ENCODE measurements around the gene ASPN. TPM values are rescaled to one million over a fixed set of nuclear protein-coding genes. Genes with fewer than 3 reads are reported as not detected.
"Not testable (repeated sequence)": the region's sequence is repeated elsewhere in the genome, so short reads cannot be mapped to it uniquely, and the experiment has no call there.

ASPN gene
- total RNA-seq, 2 donors from 2014 or later, result not detected

DNA sequence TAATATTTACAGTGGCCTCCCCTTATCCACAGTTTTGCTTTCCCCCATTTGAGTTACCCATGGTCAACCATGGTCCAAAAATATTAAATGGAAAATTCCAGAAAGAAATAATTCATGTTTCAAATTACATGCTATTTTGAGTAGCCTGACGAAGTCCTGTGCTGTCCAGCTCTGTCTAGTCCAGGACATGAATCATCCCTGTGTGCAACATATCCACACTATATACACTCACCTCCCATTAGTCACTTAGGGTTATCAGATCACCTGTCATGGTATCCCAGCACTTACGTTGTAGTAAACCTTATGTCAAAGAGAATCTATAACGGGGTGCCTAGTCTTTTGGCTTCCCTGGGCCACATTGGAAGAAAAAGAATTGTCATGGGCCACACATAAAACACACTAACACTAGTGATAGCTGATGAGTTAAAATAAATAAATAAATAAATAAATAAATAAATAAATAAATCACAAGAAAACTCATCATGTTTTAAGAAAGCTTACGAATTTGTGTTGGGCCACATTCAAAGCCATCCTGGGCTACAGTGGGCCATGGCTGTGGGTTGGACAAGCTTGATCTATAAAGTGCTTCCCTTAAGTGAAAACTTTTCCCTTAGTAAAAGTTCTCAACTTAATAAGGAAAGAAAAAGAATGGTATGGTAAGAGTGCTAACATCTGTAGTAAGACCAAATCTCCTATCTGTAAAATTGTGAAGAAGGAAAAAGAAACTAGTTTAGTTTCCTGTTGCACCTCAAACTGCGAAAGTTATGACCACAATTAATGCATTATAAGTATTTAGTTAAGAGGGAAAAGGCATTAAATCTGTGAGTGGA is 42.2 kb downstream of the ASPN start:
- Mint-ChIP-seq H3K4me3 (peak overlapping the region in 1 of 2 donors; percentile 79), H3K36me3 (ENCODE audit: insufficient read depth in 2 of 2) (no peaks in the 10 kb centered on the region), H3K27ac (peak overlapping the region; percentile 67), H3K27me3 (ENCODE audit: low read depth) (no peaks in the 10 kb centered on the region), H3K9me3 (no peaks in the 10 kb centered on the region), H3K4me1 (ENCODE audit: low read depth) (peaks cover 10% of the 10 kb centered on the region)
- no peak for DNase-seq
- no peak for ATAC-seq (replicated peaks in 1 of 2)

DNA sequence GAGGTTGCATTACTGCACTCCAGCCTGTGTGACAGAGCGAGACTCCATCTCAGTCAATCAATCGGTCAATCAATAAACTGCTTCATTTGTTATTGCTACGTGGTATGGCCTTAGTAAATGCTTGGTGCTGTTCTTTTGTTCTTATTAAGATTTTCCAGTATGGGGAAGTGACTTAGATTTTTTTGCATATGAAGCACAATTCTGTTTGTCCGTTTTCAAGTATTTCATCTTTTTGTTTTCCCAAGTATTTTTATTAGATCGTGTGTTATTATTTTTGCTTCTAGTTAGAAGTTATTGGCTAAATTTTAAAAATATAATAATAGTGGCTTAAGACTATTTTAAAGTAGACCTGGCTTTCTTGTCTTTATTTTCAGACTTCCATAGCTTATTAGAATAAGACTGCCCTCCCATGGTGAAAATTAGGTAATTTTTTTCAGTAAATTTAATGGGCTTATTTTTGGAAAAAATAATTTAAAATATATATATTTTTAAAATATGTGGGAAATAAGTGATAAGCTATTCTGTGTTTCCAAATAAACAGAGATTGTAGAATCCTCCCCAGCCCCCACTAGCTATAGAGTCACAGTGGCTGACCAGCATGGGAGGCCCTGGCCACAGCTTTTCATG is 43.3 kb downstream of the ASPN start:
- Mint-ChIP-seq H3K4me1 (ENCODE audit: low read depth) (peaks cover 10% of the 10 kb centered on the region), H3K27me3 (ENCODE audit: low read depth) (no peaks in the 10 kb centered on the region), H3K27ac (no peak overlapping the region), H3K36me3 (ENCODE audit: insufficient read depth in 2 of 2) (no peaks in the 10 kb centered on the region), H3K9me3 (no peaks in the 10 kb centered on the region), H3K4me3 (no peak overlapping the region)
- DNase-seq, result no peak
- ATAC-seq (replicated peaks in 1 of 2), result no peak

DNA sequence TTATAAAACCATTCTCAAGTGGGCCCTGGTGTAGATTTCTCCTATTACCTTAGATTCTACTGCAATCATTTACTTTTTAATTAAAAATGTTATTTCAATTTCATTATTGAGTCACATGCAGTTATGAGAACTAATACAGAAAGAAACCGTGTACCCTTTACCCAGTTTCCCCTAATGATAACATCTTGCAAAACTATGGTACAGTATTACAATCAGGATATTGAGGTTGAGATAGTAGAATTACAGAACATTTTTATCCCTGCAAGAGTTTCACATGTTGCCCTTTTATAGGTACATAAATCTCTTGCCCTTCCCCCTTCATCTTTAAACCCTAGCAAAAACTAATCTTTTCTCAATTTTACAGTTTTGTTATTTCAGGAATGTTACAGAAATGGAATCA is 47.0 kb downstream of the ASPN start:
- ATAC-seq (replicated peaks in 1 of 2) (no peak), DNase-seq (no peak)
- no peak overlapping the region for H3K27ac Mint-ChIP-seq
- no peaks in the 10 kb centered on the region for H3K36me3 Mint-ChIP-seq (ENCODE audit: insufficient read depth in 2 of 2)
- no peaks in the 10 kb centered on the region for H3K27me3 Mint-ChIP-seq (ENCODE audit: low read depth)
- peaks cover 6% of the 10 kb centered on the region for H3K4me1 Mint-ChIP-seq (ENCODE audit: low read depth)
- no peaks in the 10 kb centered on the region for H3K9me3 Mint-ChIP-seq
- no peak overlapping the region for H3K4me3 Mint-ChIP-seq

DNA sequence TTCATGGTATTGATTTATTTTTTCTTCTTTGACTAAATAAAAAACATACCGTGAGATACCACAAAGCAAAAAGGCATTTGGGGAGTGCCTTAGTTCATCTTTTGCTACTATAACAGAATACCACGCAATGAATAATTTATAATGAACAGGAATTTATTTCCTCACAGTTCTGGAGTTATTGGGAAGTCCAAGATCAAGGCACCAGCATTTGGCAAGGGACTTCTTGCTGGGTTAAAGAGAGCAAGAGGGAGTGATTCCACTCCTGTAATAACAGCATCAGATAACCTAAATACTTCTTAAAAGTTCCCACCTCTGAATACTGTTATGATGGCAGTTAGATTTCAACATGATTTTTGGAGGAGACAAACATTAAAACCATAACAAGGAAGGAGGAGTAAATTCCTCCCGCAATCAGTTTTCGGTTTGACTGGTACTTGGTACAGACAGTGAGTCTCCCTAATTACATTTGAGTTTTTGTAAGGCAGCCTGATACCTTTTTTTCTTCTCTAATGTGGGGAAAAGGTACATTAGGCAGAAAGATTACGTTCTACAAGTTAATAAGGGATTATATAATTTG is 49.2 kb downstream of the ASPN start:
- H3K27ac Mint-ChIP-seq, result no peak overlapping the region
- no peaks in the 10 kb centered on the region for H3K27me3 Mint-ChIP-seq (ENCODE audit: low read depth)
- H3K4me1 Mint-ChIP-seq (ENCODE audit: low read depth), result no peaks in the 10 kb centered on the region
- DNase-seq, result no peak
- H3K4me3 Mint-ChIP-seq, result no peak overlapping the region
- H3K9me3 Mint-ChIP-seq, result no peaks in the 10 kb centered on the region
- no peak for ATAC-seq (replicated peaks in 1 of 2)
- H3K36me3 Mint-ChIP-seq (ENCODE audit: insufficient read depth in 2 of 2), result no peaks in the 10 kb centered on the region

DNA sequence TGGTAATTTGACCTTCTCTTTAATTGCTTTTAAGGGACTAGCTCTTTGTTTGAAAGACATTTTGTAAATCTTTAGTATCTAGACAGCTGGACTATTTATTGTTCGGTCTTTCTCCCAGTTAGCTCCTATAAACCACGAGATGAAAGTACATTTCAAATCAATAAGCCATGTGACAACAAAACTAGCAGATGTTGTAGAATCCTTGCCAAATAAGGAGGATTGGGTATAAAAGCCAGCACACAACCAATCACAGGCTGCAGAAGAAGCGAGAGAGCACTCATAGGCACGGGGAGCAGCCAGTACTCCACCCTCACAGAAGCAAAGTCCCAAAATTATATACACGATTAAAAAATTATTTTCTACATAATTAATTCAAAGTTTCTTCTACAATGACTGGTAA is 50.0 kb downstream of the ASPN start:
- H3K4me1 Mint-ChIP-seq (ENCODE audit: low read depth), result no peaks in the 10 kb centered on the region
- no peak overlapping the region for H3K4me3 Mint-ChIP-seq
- no peaks in the 10 kb centered on the region for H3K27me3 Mint-ChIP-seq (ENCODE audit: low read depth)
- H3K36me3 Mint-ChIP-seq (ENCODE audit: insufficient read depth in 2 of 2), result no peaks in the 10 kb centered on the region
- no peaks in the 10 kb centered on the region for H3K9me3 Mint-ChIP-seq
- no peak for DNase-seq
- no peak for ATAC-seq (replicated peaks in 1 of 2)
- no peak overlapping the region for H3K27ac Mint-ChIP-seq

DNA sequence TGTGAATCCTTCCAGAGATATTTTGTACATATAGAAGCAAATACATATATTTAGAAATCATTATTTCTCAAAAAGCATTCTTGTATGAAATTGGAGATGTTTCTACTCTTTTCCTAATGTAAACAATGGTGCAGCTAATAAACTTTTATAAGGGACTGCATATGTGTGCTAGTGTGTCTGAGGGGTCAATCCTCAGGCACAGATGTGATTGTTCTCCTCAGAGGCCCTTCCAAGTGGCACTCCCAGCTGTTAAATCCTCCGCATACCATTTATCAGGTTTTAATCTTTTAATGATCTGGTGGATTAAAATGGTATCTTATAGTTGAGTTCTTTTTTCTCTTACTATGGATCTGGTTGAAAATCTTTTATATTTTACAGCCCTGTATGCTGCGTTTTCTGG is 52.5 kb downstream of the ASPN start:
- Mint-ChIP-seq H3K4me3 (no peak overlapping the region), H3K27me3 (ENCODE audit: low read depth) (no peaks in the 10 kb centered on the region), H3K9me3 (no peaks in the 10 kb centered on the region), H3K4me1 (ENCODE audit: low read depth) (no peaks in the 10 kb centered on the region), H3K27ac (no peak overlapping the region), H3K36me3 (ENCODE audit: insufficient read depth in 2 of 2) (no peaks in the 10 kb centered on the region)
- no peak for ATAC-seq (replicated peaks in 1 of 2)
- no peak for DNase-seq

DNA sequence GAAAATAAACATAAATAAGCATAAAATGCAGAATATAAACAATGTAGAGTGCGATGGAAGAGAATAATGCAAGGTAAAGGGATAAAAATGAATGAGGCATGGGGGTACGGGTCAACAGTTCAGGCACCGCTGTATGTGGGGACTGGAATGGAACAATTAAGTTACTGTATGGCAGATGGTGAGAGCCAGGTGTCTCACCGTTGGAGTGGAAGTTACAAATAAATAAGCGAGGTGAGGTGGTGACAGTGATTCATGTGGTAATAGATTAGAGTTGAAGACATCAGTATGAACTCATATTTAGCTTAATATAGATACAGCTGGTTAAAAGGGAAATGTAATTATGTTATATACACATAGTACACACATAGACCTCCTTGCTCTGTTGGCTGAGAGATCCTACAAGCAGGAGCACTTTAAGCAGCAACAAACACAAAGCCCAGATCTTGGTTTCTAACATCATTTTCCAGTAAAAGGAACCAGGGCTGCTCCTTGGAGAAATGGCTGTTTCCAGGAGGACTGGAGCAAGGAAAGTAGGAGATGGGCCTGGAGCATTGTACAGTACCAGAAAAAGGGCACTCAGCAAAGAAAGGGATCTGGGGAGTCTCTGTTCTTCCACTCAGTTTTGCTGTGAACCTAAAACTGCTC is 55.7 kb downstream of the ASPN start:
- no peak overlapping the region for H3K27ac Mint-ChIP-seq

DNA sequence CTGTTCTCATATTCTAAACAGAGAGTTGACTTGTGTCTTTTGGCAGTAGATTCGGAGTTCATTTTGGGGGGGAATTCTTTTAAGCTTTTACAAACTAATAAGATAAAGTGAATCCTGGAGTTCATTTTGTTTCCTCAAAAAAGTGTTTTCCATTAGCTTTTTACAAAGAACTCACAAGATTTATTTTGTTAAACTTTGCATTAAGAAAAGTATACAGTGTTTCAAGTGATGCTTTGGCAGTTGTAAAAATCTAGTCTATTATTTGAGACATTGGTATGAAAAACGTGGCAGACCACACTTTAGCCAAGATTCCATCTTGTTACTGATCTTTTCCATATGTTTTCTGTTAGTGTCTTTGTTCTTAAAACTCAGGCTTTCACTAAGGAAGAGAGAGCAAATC is 56.8 kb downstream of the ASPN start:
- no peaks in the 10 kb centered on the region for H3K9me3 Mint-ChIP-seq
- no peaks in the 10 kb centered on the region for H3K27me3 Mint-ChIP-seq (ENCODE audit: low read depth)
- no peaks in the 10 kb centered on the region for H3K36me3 Mint-ChIP-seq (ENCODE audit: insufficient read depth in 2 of 2)
- H3K27ac Mint-ChIP-seq, result no peak overlapping the region
- H3K4me1 Mint-ChIP-seq (ENCODE audit: low read depth), result no peaks in the 10 kb centered on the region
- ATAC-seq (replicated peaks in 1 of 2), result no peak
- H3K4me3 Mint-ChIP-seq, result no peak overlapping the region
- no peak for DNase-seq

More for the DNA sequence above, 55.7 kb downstream of the ASPN start:
- H3K36me3 Mint-ChIP-seq (ENCODE audit: insufficient read depth in 2 of 2), result no peaks in the 10 kb centered on the region
- no peak overlapping the region for H3K4me3 Mint-ChIP-seq
- no peaks in the 10 kb centered on the region for H3K9me3 Mint-ChIP-seq
- no peak for ATAC-seq (replicated peaks in 1 of 2)
- no peaks in the 10 kb centered on the region for H3K27me3 Mint-ChIP-seq (ENCODE audit: low read depth)
- no peaks in the 10 kb centered on the region for H3K4me1 Mint-ChIP-seq (ENCODE audit: low read depth)
- DNase-seq, result no peak

DNA sequence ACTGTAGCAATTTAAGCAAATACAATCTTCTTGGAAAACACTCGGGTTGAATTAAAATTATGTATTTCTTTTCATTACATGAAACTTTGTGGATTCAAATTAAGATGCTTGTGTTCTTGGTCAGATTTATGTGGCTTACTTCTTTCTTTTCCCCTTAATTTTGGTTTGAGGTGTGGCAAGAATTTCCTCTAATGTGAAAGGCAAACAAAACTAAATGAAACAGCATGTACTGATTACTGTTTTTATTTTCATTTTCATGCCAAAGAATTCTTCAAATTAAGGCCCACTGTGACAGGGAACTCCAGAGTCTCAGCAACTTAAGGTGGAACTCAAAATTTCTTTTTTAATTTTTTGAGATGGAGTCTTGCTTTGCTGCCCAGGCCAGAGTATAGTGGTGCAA is 58.0 kb downstream of the ASPN start, which contains the start of gene OMD:
TSS of gene OMD (minus strand) at position 132 of the 400 bp plus-strand sequence. CDS start 6,913 bp downstream, outside the sequence.
- no peaks in the 10 kb centered on the region for H3K36me3 Mint-ChIP-seq (ENCODE audit: insufficient read depth in 2 of 2)
- no peak for DNase-seq
- H3K4me1 Mint-ChIP-seq (ENCODE audit: low read depth), result no peaks in the 10 kb centered on the region
- no peak for ATAC-seq (replicated peaks in 1 of 2)
- H3K27me3 Mint-ChIP-seq (ENCODE audit: low read depth), result no peaks in the 10 kb centered on the region
- H3K27ac Mint-ChIP-seq, result no peak within 1 kb of the TSS
- no peaks in the 10 kb centered on the region for H3K9me3 Mint-ChIP-seq
- no peak within 1 kb of the TSS for H3K4me3 Mint-ChIP-seq

DNA sequence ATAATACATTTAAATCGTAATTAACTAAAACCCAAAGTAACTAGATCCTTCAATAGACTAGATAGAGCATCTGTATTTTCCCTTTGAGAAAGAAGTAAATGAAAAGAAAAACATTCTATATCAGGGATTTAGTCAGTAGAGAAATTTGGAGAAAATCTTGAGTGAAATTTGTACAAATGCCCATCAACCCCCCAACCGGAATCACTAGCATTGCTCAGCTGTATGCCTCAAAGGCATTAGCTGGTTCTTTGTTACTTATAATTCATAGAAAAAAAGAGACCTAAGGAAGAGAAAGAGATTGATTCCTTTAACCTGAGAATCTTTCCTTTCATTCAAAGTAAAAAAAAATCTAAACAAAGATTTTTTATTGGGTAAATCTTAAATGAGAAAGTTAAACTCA is 58.7 kb downstream of the ASPN start:
- Mint-ChIP-seq H3K27ac (no peak overlapping the region), H3K27me3 (ENCODE audit: low read depth) (no peaks in the 10 kb centered on the region), H3K9me3 (no peaks in the 10 kb centered on the region), H3K36me3 (ENCODE audit: insufficient read depth in 2 of 2) (no peaks in the 10 kb centered on the region), H3K4me3 (no peak overlapping the region), H3K4me1 (ENCODE audit: low read depth) (no peaks in the 10 kb centered on the region)
- ATAC-seq (replicated peaks in 1 of 2) (no peak), DNase-seq (no peak)

DNA sequence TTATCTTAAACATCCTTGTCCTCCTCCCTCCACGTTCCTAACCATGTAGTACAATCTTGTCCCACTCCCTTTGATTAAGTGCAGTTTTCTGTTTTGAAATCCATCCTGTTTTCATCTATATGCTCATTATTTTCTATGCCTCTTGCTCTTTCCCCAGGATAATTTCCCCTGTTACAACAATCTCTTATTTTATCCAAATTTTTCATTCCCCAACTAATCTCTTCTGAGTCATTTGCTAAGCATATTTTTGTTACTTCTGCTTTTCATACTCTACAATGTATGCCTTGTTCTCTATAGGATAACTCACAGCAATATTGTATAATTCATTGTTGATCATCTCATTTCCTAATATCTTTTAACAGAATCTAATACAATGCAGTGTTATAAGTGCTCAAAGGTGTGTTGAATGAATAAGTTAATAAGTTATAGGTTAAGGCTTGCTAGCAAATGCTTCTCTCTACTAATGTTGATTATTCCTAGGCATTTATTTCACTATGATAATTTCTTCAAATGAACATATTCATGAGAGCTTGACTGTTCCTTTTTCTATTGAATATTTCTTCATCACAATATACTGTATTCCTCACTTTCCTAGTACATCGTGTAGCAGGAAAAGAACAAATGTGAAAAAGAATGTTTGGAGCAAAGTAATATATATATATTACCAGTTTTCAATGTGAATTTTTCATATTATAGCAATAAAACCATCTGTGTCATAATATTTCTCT is 59.5 kb downstream of the ASPN start:
- no peak for ATAC-seq (replicated peaks in 1 of 2)
- no peaks in the 10 kb centered on the region for H3K9me3 Mint-ChIP-seq

DNA sequence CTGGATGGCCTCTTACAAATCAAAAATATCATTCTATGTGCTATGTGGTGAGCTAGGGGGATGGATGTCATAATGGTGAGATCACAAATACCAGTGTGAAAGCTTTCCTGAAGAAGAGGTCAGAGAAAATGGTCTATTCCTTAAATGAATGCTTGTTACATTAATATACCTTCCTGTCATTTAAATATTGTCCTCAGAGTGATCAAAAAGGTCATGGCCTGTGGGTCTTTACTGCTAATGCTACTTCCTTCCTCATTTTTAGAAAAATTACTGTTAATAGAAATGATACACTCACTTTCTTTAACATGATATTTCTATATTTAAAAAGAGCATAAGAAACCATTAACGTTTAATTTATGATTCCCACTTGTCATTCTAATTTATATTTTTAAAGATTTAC is 67.7 kb downstream of the ASPN start:
- no peaks in the 10 kb centered on the region for H3K27me3 Mint-ChIP-seq (ENCODE audit: low read depth)
- no peaks in the 10 kb centered on the region for H3K36me3 Mint-ChIP-seq (ENCODE audit: insufficient read depth in 2 of 2)
- no peak overlapping the region for H3K4me3 Mint-ChIP-seq
- no peak for ATAC-seq (replicated peaks in 1 of 2)
- no peak for DNase-seq
- H3K4me1 Mint-ChIP-seq (ENCODE audit: low read depth), result no peaks in the 10 kb centered on the region
- no peaks in the 10 kb centered on the region for H3K9me3 Mint-ChIP-seq
- no peak overlapping the region for H3K27ac Mint-ChIP-seq

More for the DNA sequence above, 59.5 kb downstream of the ASPN start:
- H3K4me1 Mint-ChIP-seq (ENCODE audit: low read depth), result no peaks in the 10 kb centered on the region
- no peak overlapping the region for H3K4me3 Mint-ChIP-seq
- no peaks in the 10 kb centered on the region for H3K27me3 Mint-ChIP-seq (ENCODE audit: low read depth)
- no peaks in the 10 kb centered on the region for H3K36me3 Mint-ChIP-seq (ENCODE audit: insufficient read depth in 2 of 2)
- no peak overlapping the region for H3K27ac Mint-ChIP-seq
- DNase-seq, result no peak

DNA sequence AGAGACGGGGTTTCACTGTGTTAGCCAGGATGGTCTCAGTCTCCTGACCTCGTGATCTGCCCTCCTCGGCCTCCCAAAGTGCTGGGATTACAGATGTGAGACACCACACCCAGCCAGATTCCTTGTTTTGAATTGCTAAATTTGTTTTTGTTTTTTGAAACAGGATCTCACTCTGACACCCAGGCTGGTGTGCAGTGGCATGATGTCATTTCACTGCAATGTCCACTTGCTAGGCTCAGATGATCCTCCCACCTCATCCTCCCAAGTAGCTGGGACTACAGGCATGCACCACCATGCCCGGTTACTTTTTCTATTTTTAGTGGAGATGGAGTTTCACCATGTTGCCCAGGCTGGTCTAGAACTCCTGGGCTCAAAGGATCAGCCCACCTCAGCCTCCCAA is 71.1 kb downstream of the ASPN start:
- not testable (repeated sequence) for H3K4me3 Mint-ChIP-seq; H3K27me3 Mint-ChIP-seq (ENCODE audit: low read depth); ATAC-seq (replicated peaks in 1 of 2); DNase-seq; H3K27ac Mint-ChIP-seq; H3K36me3 Mint-ChIP-seq (ENCODE audit: insufficient read depth in 2 of 2); H3K9me3 Mint-ChIP-seq
- peaks cover 13% of the 10 kb centered on the region for H3K4me1 Mint-ChIP-seq (ENCODE audit: low read depth)
